Measurements from ENCODE around the gene ANKRD16. TPM values are rescaled to one million over a fixed set of nuclear protein-coding genes. Genes with fewer than 3 reads are reported as not detected.

Gene ANKRD16
- polyA plus RNA-seq, 4 donors = 10.2 to 15.5 (median 11.5) TPM

DNA sequence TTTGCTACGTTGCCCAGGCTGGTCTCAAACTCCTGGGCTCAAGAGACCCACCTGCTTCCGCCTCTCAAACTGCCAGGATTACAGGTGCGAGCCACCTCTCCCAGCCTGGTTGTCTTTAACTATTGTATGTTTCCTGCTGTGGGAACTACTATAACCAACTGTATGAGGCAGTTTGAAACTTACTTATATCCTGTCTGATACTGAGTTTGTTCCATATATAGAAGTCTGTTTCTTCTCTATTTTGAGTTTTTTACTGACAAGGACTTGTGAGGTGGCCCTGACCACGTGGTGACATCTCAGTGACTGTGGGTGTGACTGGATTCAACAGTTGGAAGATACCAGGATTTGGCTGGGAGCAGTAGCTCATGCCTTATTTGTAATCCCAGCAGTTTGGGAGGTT, 14.5 kb upstream of the ANKRD16 start:
- DNase-seq (ENCODE audit: low read depth in 4 of 4, low spot score in 2 of 4) = no peak

DNA sequence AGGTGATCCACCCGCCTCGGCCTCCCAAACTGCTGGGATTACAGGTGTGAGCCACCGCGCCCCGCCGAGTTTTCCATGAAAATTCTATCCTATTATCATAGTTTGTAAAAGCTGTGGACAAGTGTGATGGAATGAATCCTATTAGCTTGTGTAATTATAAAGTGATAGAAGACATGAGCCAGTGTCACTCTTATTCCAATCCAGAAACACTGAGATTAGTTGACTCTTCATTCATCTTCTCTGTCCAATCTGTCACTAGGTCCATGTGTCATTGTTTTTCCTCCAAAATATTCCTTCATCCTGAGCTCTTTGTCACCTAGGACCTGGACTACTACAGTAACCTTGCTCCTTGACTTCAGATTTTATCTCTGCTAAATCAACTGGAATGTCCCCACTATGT, 13.9 kb upstream of the ANKRD16 start:
- no peak for DNase-seq (ENCODE audit: low read depth in 4 of 4, low spot score in 2 of 4)

DNA sequence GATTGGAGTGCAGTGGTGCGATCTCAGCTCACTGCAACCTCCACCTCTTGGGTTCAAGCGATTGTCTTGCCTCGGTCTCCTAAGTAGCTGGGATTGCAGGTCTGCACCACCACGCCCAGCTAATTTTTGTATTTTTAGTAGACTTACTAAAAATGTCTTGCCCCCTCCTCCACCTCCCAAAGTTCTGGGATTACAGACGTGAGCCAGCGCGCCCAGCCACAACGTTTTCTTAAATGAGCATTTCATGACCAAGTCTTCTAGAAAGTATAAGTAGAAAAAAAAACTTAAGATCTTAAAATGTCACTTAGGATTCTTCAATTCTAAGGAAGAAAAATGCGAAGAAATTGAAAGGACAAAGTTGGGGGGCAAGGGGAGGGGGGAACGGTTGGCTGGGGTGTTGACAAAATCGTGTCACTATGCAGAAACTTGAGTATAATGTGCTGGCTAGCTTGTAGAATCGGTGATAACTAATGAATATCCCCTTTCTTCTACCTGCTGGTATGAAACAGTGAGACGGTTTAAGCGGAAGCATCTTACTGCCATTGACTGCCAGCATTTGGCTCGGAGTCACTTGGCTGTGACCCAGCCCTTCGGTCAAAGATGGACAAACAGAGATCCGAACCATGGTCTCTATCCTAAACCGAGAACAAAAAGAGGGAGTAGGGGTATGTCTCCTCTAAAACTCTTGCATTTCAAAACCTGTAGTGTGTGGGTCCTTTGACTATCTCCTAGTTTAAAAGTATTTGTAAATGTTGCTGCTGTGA, 13.0 kb upstream of the ANKRD16 start:
- DNase-seq (ENCODE audit: low read depth in 4 of 4, low spot score in 2 of 4) = no peak

DNA sequence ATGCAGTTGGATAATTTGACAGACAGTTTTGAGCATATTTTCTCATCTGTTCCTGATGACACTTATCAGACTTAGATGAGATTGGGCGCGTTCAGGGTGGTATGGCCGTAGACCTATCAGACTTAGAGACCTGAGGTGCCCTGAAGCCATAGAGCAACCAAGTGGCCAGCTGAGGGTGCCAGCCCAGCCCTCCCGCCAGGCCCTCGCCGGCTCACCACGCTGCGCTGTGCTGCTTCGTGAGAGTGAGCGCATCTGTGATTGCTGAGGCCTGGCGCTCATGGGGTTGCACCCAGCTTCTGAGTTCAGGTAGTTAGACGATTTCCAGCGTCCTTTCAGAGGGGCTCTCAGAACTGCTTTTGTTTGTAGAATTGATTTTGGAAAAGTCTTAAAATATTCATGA, 10.6 kb upstream of the ANKRD16 start:
- DNase-seq (ENCODE audit: low read depth in 4 of 4, low spot score in 2 of 4) = no peak

DNA sequence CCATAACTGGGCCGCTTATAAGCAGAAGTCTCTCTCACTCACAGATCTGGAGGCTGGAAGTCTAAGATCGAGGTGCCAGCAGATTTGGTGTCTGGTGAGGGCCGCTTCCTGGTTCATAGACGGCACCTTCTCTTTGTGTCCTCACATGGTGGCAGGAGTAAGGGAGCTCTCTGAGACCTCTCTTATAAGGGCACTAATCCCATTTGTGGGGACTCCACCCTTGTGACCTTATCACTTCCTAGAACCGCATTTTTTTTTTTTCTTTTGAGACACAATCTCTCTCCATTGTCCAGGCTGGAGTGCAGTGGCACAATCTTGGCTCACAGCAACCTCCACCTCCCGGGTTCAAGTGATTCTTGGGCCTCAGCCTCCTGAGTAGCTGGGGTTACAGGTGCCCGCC, 8.5 kb upstream of the ANKRD16 start:
- no peak for DNase-seq (ENCODE audit: low read depth in 4 of 4, low spot score in 2 of 4)

DNA sequence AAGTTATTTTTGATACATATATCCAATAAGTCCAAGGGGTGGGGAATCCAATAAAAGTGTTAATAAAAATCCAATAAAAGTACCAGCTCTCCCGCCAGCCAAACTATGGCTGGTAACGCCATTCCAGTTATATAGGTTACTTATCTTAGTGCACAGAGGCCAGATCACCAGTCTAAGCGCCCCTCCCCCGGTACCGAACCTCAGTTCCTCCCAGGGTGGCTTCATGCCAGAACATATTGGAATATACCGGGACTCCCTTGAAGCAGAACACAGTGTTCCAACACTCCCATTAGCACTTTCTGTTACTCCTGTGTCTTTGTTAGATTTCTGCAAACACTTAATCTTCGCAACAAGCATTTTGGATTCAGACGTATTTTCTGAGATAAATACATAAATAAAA, 7.8 kb upstream of the ANKRD16 start:
- DNase-seq (ENCODE audit: low read depth in 4 of 4, low spot score in 2 of 4) = no peak

DNA sequence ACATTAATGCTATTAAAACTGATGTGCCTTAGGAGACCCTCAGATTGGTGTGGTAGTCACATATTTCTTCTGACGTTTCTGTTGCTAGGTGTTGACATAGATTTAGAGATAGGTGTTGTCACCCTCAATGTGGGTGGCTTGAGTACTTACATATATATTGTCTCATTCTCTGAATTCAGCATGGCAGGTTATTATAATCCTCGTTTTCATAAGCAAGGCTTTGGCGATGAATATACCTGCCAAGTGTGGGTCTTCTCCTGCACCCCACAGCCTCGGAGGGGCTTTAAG, 7.3 kb upstream of the ANKRD16 start:
- no peak for DNase-seq (ENCODE audit: low read depth in 4 of 4, low spot score in 2 of 4)

DNA sequence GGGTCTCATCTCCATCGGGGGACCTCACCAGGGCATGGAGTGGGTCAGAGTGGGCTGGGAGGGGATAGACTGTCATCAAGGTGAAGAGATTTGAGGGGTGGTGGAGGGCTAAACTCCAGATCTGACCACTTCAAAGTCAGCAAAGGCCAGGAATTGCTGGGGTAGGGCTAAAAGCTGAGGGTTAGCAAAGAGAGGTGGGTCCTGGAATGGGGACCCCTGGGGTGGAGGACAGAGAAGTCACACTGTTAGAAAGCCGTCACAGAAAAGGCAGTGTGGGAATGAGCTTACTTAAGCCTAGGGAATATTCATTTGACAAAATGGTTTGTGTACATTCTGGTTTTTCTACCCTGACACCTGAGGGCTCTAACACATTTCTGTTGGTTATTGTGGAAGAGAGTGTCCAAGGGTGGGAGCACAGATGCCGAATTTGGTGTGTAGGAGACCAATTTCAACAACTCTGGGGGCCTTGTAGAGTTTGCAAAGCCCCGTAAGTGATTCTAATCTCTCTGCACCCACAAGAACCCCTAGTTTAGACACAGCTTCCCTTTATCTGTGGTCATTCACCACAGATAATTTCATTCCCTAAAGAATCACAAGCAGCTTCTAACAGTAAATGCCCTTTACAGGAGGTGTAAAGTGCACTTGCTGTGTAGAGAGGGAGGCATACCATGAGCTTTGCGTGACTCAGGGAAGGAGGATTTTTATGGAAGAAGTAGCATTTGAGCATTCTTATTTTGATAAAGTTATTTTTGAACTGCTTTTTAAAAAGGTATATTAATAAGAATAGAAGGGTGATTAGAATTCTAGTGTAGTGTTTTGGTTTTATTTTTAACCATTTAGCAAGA, 6.7 kb upstream of the ANKRD16 start:
- no peak for DNase-seq (ENCODE audit: low read depth in 4 of 4, low spot score in 2 of 4)

DNA sequence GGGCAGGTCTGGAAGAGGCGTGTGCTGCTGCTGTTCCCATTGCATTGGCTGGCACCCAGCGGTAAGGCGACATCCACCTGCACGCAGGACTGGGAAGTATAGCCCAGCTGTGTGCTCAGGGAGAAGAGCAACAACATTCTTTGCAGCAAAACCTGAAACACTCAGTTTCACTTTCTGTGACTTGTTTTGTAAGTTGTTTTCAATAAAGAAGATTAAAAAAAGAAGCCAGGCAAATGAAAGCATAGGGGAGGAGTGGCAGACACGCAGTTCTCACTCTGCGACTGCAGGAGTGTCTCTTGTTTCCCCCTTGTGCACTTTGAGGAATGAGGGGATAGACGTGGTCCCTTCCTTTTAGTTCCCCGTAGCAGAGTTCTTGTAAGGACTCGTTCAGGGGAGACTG, 6.1 kb upstream of the ANKRD16 start:
- no peak for DNase-seq (ENCODE audit: low read depth in 4 of 4, low spot score in 2 of 4)

DNA sequence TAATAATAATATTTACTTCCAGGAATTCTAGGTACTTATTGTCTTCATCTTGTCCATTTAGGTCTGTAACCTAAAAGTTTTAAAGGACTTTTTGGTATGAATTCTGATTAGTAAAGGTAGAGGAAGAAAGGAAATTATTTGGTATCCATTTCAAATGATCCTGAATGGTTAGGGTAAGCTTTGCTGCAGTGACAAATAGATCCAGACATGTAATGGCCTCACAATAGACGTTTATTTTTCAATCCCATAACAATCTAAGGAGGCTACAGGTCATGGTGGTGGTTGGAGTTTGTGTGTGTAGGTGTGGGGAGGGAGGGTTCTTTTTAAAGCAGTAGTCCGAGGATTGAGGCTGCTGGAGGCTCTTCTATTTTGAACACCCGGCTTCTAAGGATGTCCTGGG, 5.7 kb upstream of the ANKRD16 start:
- no peak for DNase-seq (ENCODE audit: low read depth in 4 of 4, low spot score in 2 of 4)

DNA sequence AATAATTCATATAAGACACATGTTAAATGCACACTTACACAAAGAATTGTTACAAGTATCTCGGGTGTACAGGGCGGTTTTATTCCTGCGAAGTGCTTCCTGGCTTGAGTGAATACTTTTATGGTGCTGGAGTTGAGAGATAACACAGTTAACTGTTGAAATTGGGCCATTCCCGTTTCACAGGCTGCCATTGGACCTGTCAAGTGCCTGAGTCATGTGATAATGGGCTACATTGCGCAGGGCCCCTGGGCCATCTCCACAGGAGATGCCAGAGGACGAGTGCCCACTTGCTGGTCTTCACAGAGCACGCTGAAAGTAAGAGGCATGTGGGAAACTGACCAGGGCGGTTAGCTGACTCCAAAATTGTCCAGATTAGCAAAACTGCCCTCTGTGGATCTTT, 5.2 kb upstream of the ANKRD16 start:
- no peak for DNase-seq (ENCODE audit: low read depth in 4 of 4, low spot score in 2 of 4)

DNA sequence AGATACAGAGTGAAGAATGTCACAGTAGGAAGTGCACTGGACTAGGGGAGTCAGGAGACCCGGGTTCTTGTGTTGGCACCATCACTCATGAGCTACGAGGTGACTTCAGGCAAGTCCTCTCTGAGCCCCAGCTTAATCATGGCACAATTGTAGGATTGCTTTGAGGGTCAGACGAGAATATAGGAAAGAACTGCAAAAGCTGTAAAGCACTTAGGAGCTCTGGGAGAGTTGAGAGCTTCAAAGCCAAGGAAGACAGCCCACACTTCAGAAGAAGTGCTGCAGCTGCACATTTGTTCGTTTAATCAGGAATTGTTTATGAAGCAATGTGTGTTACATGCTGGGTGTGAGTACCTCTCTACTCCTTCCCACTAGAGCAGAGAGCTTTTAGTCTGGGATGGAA, 4.7 kb upstream of the ANKRD16 start:
- no peak for DNase-seq (ENCODE audit: low read depth in 4 of 4, low spot score in 2 of 4)

DNA sequence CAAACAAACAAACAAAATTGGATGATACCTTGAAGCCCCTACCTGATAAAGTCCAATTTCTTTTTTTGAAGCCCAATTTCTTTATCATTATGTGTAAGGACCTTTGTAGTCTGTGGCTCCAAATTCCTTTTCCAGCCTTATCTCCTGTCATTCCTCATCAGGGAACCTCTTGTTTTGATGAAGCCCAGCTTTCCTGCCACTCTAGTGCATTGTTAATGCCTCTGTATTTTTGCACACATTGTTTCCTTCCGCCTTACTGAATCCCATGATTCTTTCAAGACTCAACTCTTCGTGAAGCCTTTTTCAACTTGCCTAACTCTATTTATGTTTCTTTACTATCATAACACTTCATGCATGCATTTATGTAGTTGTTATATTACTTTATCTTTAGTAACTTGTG, 3.6 kb upstream of the ANKRD16 start:
- no peak for DNase-seq (ENCODE audit: low read depth in 4 of 4, low spot score in 2 of 4)

DNA sequence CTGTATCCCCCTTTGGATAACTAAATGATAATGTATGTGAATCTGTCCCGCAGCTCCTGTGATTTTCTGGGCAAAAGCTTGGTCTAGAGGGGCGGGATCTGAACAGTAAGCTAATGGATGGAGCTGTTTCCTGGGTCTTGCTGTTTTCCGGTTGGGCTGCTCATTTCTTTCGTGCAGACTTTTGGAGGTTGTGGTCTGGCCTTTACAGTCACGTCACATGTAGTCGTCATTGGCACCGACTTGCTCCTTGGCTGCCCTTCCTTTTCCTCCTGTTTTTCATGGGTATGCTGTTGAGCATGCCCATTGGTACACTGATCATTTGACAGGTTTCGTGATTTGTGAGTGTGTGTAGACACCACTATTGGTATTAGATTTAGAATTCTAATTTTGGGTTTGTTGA, 2.3 kb upstream of the ANKRD16 start:
- DNase-seq (ENCODE audit: low read depth in 4 of 4, low spot score in 2 of 4) = no peak

DNA sequence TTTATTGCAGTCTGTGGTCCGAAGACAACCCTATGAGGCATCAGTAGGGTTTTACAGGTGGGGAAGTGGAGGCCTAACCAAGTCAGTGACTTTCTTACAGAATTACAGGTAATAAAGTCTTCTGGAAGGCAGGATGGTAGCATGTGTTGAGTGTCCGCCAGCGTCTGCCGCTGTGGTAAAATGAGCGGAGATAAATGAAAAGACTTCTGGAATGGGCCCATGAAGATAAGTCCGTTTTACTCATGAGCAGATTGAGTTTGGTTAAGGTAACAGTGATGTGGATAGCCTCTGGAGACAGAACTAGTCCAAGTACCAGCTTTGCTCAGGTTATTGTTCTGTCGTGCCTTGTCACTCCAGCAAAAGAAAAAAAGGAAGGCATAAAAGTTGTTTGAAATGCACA, 1.3 kb upstream of the ANKRD16 start:
- no peak for DNase-seq (ENCODE audit: low read depth in 4 of 4, low spot score in 2 of 4)

DNA sequence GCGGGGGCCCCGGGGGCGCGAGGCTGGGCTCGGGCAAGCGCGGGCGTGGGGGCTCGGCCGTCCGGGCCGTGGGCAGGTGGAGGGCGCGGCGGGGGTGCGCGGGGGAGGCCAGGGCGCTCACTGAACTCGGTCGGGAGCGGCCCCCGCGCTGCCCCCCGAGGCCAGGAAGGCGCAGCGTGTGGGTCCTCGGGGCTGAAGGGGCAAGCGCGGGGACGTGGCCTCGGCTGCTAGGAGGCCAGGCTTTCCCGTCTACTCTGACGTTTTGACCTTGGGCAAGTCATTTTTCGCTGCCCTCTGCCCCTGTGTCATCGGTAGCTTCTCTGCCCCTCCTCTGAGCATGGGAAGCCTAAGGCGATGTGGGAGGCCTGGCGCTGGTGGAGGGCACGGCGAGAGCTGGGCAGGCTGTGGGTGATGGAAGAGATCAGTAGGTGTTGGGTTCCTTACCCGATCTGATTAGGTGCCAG, 791 bp upstream of the ANKRD16 start:
- DNase-seq (ENCODE audit: low read depth in 4 of 4, low spot score in 2 of 4) = no peak

DNA sequence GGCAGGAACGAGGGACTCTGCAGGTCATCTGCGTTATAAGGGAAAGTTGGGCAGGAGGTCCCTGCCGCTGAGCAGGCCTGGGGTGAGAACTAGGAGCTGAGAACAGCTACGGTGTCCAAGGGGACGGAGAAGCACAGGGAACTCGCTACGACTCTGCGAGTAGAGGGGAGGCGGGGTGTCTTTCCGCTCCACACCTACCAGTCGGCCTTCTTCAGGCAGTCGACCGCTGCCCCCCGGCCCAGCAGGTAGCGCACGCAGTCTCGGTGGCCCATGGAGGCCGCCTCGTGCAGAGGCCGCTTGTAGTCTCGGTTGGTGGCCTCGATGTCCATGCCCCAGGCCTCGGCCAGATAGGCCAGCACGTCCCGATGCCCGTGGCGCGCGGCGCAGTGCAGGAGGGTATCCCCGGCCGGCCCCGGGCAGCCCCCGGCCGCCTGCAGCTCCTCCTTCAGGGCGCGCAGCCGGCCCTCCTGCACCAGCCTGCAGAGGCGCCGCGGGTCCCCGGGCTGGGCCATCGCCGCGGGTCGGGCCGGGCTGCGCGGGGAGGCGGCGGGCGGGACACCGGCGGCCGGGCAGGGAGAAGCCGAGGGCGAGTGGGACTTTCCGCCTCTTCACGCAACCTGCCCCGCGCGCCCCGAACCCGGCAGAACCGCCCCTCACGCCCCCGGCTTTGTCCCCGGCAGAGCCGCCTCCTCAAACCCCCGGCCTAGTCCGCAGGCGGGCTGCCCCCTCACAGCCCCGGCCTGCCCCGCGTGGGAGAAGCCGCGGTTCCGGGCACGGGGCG, 660 bp downstream of the ANKRD16 start:
- no peak for DNase-seq (ENCODE audit: low read depth in 4 of 4, low spot score in 2 of 4)

DNA sequence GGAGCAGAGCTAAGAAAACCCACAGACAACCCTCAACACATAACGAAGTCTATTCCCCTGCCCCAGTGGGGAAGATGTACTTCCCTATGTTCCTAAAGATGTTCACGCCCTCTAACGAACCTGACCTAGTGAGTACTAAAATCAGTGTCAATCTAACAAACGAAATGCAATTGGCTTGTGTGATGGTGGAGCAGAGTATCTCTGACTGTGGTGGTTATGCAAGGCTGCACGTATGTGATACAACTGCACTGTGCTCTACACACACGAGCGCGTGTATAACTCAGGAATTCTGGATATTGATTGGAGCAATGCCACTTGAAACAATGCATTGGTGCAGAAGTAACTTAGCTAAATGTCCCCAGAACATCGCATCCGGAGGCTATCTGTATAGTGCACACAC, 1.3 kb downstream of the ANKRD16 start:
- DNase-seq (ENCODE audit: low read depth in 4 of 4, low spot score in 2 of 4) = no peak

DNA sequence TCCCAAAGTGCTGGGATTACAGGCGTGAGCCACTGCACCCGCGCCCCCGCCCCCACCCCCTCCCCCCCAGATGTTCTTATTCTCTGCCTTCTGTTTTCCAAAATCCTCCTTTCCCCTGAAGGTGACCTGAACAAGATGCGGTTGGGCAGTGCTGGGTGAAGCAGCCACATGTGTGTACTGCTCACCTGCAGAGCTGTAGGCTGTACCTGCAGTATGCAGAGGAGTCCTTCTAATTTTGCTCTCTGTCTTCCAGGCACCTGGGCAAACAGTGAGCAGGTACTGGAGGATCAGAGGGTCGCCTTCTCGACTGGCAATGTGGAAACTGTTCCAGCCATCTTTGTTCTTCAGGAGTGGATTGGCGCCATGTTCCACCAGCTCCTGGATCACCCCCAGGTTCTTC, 2.1 kb downstream of the ANKRD16 start:
- DNase-seq (ENCODE audit: low read depth in 4 of 4, low spot score in 2 of 4) = no peak

DNA sequence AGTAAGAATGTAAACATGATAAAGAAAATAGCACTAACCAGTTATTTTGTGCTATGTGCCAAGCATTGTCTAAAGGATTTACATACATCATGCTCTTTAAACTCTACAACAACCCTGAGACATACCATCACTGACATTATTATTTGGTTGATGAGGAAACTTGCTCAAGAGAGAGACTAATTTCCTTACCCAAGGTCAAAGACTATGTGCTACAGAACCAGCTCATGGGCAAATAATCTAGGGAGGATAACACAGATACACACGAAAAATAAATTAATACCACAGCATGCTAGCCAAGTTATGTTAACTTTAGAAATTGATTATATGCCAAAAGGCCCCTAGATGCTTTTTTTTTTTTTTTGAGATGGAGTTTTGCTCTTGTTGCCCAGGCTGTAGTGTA, 2.7 kb downstream of the ANKRD16 start:
- no peak for DNase-seq (ENCODE audit: low read depth in 4 of 4, low spot score in 2 of 4)

DNA sequence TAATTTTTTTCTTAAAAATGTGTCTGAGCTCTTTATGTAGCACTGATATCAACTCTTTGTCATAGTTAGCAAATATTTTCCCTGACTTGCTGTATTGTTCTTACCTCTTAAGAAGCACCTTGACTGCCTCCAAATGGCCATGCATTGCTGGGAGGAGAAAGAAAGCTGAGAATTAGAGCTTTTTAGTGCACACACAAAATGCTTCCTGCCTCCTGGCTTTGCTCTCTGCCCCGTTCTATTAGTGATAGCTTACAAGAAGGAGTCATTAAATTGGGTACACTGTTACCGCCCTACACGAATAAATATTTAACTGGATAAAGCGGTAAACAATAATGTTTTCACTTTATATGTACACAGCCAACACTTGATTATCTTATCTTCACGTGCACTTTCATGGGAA, 4.1 kb downstream of the ANKRD16 start:
- DNase-seq (ENCODE audit: low read depth in 4 of 4, low spot score in 2 of 4) = no peak

DNA sequence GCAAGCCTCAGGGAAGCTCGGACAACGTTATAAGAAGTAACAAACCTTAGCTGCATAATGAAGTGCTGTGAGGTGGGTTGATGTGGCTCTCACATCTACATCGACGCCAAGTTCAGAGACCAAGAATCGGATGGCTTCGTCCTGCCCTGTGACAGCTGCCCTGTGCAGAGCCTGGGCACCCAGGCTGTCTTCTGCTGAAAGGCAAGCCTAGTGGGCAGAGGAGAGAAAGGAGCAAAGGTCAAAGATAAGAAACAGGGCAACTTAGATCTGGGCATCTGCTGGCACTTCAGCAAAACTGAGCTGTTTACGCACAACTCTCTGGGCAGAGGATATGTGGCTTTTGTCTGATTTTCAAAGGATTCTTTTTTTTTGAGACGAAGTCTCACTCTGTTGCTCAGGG, 6.7 kb downstream of the ANKRD16 start:
- no peak for DNase-seq (ENCODE audit: low read depth in 4 of 4, low spot score in 2 of 4)

Measured in left renal cortex interstitium (tissue), 4 donors.